Aorta (tissue), 5 donors: Measurements from ENCODE around the gene FANCL. TPM values are rescaled to one million over a fixed set of nuclear protein-coding genes. Genes with fewer than 3 reads are reported as not detected.
"Not testable (repeated sequence)": the region's sequence is repeated elsewhere in the genome, so short reads cannot be mapped to it uniquely, and the experiment has no call there.

ENCODE experiments used
- ATAC-seq: fragments of 200-7000 bp; cut with Tn5 transposase; one replicate; pipeline ENCODE4 v1.9.1; 2022; ENCODE audit warnings: moderate library complexity; ENCODE audit not compliant: low FRiP score
- DNase-seq, 2 donors: peaks; one replicate each; pipeline ENCODE4 v3.0.0-alpha.2; 2020
- H3K27ac ChIP-seq, 2 donors: one replicate each; pipeline ENCODE4 v1.5.1; 2013; ENCODE audit warnings: low read length in 2 of 2, mild to moderate bottlenecking in 2 of 2, moderate library complexity in 2 of 2, control low read depth in 1 of 2, inconsistent platforms in 1 of 2, low read depth in 1 of 2
- H3K27me3 ChIP-seq, 2 donors: one replicate each; pipeline ENCODE4 v1.6.1; 2013; ENCODE audit warnings: control low read depth in 1 of 2, low read length in 1 of 2, mild to moderate bottlenecking in 1 of 2, moderate library complexity in 1 of 2; ENCODE audit not compliant: insufficient read depth in 2 of 2, control insufficient read depth in 1 of 2
- H3K36me3 ChIP-seq, 2 donors: one replicate each; pipeline ENCODE4 v1.6.1; 2013; ENCODE audit warnings: control low read depth in 1 of 2, low read length in 1 of 2, mild to moderate bottlenecking in 1 of 2; ENCODE audit not compliant: insufficient read depth in 2 of 2, control insufficient read depth in 1 of 2
- H3K4me1 ChIP-seq, 2 donors: one replicate each; pipeline ENCODE4 v1.6.1; 2013; ENCODE audit warnings: low read length in 2 of 2, control low read depth in 1 of 2, mild to moderate bottlenecking in 1 of 2, moderate library complexity in 1 of 2; ENCODE audit not compliant: insufficient read depth in 2 of 2, control insufficient read depth in 1 of 2
- H3K4me3 ChIP-seq, 2 donors: one replicate each; pipeline ENCODE4 v1.5.1; 2013; ENCODE audit warnings: low read length in 2 of 2, control low read depth in 1 of 2, mild to moderate bottlenecking in 1 of 2
- H3K9me3 ChIP-seq: one replicate; pipeline ENCODE4 v1.6.1; 2013; ENCODE audit warnings: mild to moderate bottlenecking, low read length; ENCODE audit not compliant: control insufficient read depth
- WGBS, 2 donors: extraction: QIAGEN DNeasy Blood & Tissue Kit; methylation state at CpG; one replicate each; pipeline ENCODE4 v1.1.7; 2013; 5-methylcytosine and 5-hydroxymethylcytosine counted together
- intact Hi-C, 2 donors: fragments of 100-400 bp; cut with DNase I; formaldehyde crosslinking; loops; one replicate each; pipeline versions ENCODE4 v1.14.2 to v1.15.0; 2022
- polyA plus RNA-seq, 2 donors: library from polyadenylated mRNA; stranded (reverse); fragments of 200-250 nt; gene quantifications; one replicate each; pipeline ENCODE4 v1.2.3, GENCODE V29; 2013
- total RNA-seq, 2 donors: library from RNA; stranded (reverse); fragmentation: NEBNext Ultra II Directional; extraction: Animal tissue kit (Norgen Biotek cat#: 25700); gene quantifications; one replicate each; pipeline ENCODE4 v1.2.1, GENCODE V29; 2021
- donor health status: healthy with polysubstance abuse.
- donor health status: Bipolar disorder and iron deficiency.
- donor health status: DM: no; HTN: no; CAD: no.
- donor health status: DM: no; HTN: no; CAD: no.
- donor health status: DM: yes; HTN: yes; CAD: no.

Gene FANCL
- total and polyA plus RNA-seq, 4 donors: 8.3 to 28.6 (median 16.8) TPM

GRCh38 chr2:58221909-58222308 is 19.2 kb downstream of the FANCL start:
- intact Hi-C loops: no loop called here
- Histone ChIP-seq H3K27ac (no peak overlapping the region), H3K4me3 (no peak overlapping the region), H3K27me3 (no peaks in the 10 kb centered on the region), H3K4me1 (no peaks in the 10 kb centered on the region), H3K36me3 (no peaks in the 10 kb centered on the region), H3K9me3 (no peaks in the 10 kb centered on the region)
- no peak for ATAC-seq
- DNase-seq: no peak
- 86 to 90% methylated on average over 2 of the region's 2 CpGs for WGBS, 2 donors

- intact Hi-C loops: no loop called here
- Histone ChIP-seq H3K4me3 (no peak overlapping the region), H3K27me3 (no peaks in the 10 kb centered on the region), H3K36me3 (no peaks in the 10 kb centered on the region), H3K27ac (no peak overlapping the region), H3K4me1 (no peaks in the 10 kb centered on the region), H3K9me3 (peaks cover 2% of the 10 kb centered on the region)
- no peak for DNase-seq
- 71 to 73% methylated on average over 1 of the region's 1 CpG for WGBS, 2 donors
- ATAC-seq: no peak
Observed at GRCh38 chr2:58215429-58215828, 25.7 kb downstream of the FANCL start.

- 97 to 99% methylated on average over 6 of the region's 6 CpGs for WGBS, 2 donors
- H3K27ac ChIP-seq, H3K36me3 ChIP-seq, intact Hi-C loops, H3K4me3 ChIP-seq, ATAC-seq, DNase-seq, H3K27me3 ChIP-seq, H3K4me1 ChIP-seq, H3K9me3 ChIP-seq: not testable (repeated sequence)
Observed at GRCh38 chr2:58210951-58211568, 30.1 kb downstream of the FANCL start.

- 75 to 82% methylated on average over 3 of the region's 3 CpGs for WGBS, 2 donors
- no peak for ATAC-seq
- intact Hi-C loops: no loop called here
Observed at GRCh38 chr2:58207189-58207588, 33.9 kb downstream of the FANCL start.

GRCh38 chr2:58206785-58207184 is 34.3 kb downstream of the FANCL start:
- 90 to 100% methylated on average over 1 of the region's 1 CpG for WGBS, 2 donors
- ATAC-seq (no peak), DNase-seq (no peak)
- H3K27ac ChIP-seq: no peak overlapping the region
- H3K4me3 ChIP-seq: no peak overlapping the region
- no peaks in the 10 kb centered on the region for H3K27me3 ChIP-seq
- peaks cover 2% of the 10 kb centered on the region for H3K9me3 ChIP-seq
- no peaks in the 10 kb centered on the region for H3K4me1 ChIP-seq
- intact Hi-C loops: no loop called here
- H3K36me3 ChIP-seq: no peaks in the 10 kb centered on the region

More at GRCh38 chr2:58207189-58207588, 33.9 kb downstream of the FANCL start:
- Histone ChIP-seq H3K27ac (no peak overlapping the region), H3K9me3 (peaks cover 2% of the 10 kb centered on the region), H3K4me3 (no peak overlapping the region), H3K36me3 (no peaks in the 10 kb centered on the region), H3K27me3 (no peaks in the 10 kb centered on the region), H3K4me1 (no peaks in the 10 kb centered on the region)
- no peak for DNase-seq

- Histone ChIP-seq H3K27me3 (no peaks in the 10 kb centered on the region), H3K9me3 (no peaks in the 10 kb centered on the region), H3K4me3 (no peak overlapping the region), H3K27ac (no peak overlapping the region), H3K36me3 (no peaks in the 10 kb centered on the region), H3K4me1 (no peaks in the 10 kb centered on the region)
- 62 to 73% methylated on average over 6 of the region's 6 CpGs for WGBS, 2 donors
- ATAC-seq (no peak), DNase-seq (no peak)
- intact Hi-C loops: no loop called here
Observed at GRCh38 chr2:58204195-58204959, 36.7 kb downstream of the FANCL start.

GRCh38 chr2:58203018-58203417 is 38.1 kb downstream of the FANCL start:
- no peaks in the 10 kb centered on the region for H3K27me3 ChIP-seq
- intact Hi-C loops: no loop called here
- no peaks in the 10 kb centered on the region for H3K9me3 ChIP-seq
- DNase-seq (no peak), ATAC-seq (no peak)
- no peak overlapping the region for H3K27ac ChIP-seq
- H3K36me3 ChIP-seq: no peaks in the 10 kb centered on the region
- no peaks in the 10 kb centered on the region for H3K4me1 ChIP-seq
- H3K4me3 ChIP-seq: no peak overlapping the region

- Histone ChIP-seq H3K4me3 (no peak overlapping the region), H3K27me3 (no peaks in the 10 kb centered on the region), H3K4me1 (no peaks in the 10 kb centered on the region), H3K9me3 (no peaks in the 10 kb centered on the region), H3K36me3 (no peaks in the 10 kb centered on the region), H3K27ac (no peak overlapping the region)
- 98 to 100% methylated on average over 1 of the region's 1 CpG for WGBS, 2 donors
- DNase-seq (no peak), ATAC-seq (no peak)
- intact Hi-C loops: no loop called here
Observed at GRCh38 chr2:58202404-58202803, 38.7 kb downstream of the FANCL start.

GRCh38 chr2:58197894-58198293 is 43.2 kb downstream of the FANCL start:
- Histone ChIP-seq H3K4me1 (no peaks in the 10 kb centered on the region), H3K4me3 (no peak overlapping the region), H3K36me3 (no peaks in the 10 kb centered on the region), H3K9me3 (no peaks in the 10 kb centered on the region), H3K27ac (no peak overlapping the region), H3K27me3 (no peaks in the 10 kb centered on the region)
- DNase-seq: no peak
- intact Hi-C loops: no loop called here
- ATAC-seq: no peak
- 94 to 97% methylated on average over 2 of the region's 2 CpGs for WGBS, 2 donors
